Mucosa of gallbladder (tissue), 1 donor: ENCODE results near the gene PTGR3. TPM values are rescaled to one million over a fixed set of nuclear protein-coding genes. Genes with fewer than 3 reads are reported as not detected.

Experiments used
- DNase-seq: peaks from one replicate; pipeline ENCODE4 v3.0.0-alpha.2; 2020; ENCODE audit warnings: low spot score
- total RNA-seq: library from RNA; stranded (reverse); gene quantifications from one replicate; pipeline ENCODE4 v1.2.1, GENCODE V29; 2021
- donor health status: DM: no; HTN: no; CAD: no.

Gene PTGR3
- total RNA-seq, 1 donor from 2014 or later, result 41.1 TPM

- no peak for DNase-seq
Observed at GRCh38 chr18:75170022-75170789, 38.7 kb downstream of the PTGR3 start.

- peak; percentile 8 for DNase-seq
Observed at GRCh38 chr18:75169411-75169810, 39.5 kb downstream of the PTGR3 start.

GRCh38 chr18:75168619-75169018 is 40.3 kb downstream of the PTGR3 start:
- no peak for DNase-seq

GRCh38 chr18:75167759-75168618 is 41.0 kb downstream of the PTGR3 start:
- DNase-seq, result peak; percentile 2

GRCh38 chr18:75167137-75167536 is 41.8 kb downstream of the PTGR3 start:
- DNase-seq, result no peak

DNA sequence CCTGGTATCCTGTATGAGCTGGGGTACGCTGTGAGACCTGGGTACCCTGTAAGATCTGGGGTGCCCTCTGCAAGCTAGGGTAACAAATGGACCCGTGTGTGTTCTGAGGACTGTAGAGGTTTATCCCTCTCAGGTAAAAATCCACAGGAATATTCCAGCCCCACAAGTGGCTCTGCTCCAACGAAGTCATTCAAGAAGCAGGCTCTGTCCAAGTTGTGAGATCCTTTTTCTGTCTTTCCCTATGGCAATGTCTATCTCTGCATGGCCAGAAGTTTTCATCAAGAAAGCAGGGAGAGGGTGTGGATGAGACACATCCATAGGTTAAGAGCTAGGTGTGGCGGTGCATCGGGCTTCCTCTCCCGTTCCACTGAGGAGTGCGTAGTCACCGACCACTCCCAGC is 43.0 kb downstream of the PTGR3 start:
- DNase-seq, result no peak

GRCh38 chr18:75164479-75164878 is 44.5 kb downstream of the PTGR3 start:
- no peak for DNase-seq

- DNase-seq, result no peak
Observed at GRCh38 chr18:75163736-75164135, 45.2 kb downstream of the PTGR3 start.

DNA sequence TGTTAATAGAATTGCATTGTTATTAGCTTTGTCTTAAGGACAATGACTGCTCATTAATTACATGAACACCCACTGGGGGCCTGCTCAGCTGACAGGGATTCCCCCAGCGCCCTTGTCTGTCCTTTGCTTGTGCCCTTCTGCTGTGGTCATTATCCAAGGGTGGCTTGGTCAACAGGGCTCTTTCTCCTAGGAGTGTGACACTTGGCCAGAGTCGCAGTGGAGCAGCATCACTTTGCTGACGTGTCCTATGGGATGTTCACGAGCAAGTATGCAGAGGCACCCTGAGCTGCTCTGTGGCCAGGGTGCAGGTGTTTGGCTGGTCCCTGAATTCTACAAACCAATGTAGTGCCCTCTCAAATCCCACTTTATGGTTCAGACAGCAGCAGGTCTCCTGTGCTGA is 46.0 kb downstream of the PTGR3 start:
- DNase-seq, result no peak

- DNase-seq, result peak; percentile 27
Observed at GRCh38 chr18:75162467-75162866, 46.5 kb downstream of the PTGR3 start.

DNA sequence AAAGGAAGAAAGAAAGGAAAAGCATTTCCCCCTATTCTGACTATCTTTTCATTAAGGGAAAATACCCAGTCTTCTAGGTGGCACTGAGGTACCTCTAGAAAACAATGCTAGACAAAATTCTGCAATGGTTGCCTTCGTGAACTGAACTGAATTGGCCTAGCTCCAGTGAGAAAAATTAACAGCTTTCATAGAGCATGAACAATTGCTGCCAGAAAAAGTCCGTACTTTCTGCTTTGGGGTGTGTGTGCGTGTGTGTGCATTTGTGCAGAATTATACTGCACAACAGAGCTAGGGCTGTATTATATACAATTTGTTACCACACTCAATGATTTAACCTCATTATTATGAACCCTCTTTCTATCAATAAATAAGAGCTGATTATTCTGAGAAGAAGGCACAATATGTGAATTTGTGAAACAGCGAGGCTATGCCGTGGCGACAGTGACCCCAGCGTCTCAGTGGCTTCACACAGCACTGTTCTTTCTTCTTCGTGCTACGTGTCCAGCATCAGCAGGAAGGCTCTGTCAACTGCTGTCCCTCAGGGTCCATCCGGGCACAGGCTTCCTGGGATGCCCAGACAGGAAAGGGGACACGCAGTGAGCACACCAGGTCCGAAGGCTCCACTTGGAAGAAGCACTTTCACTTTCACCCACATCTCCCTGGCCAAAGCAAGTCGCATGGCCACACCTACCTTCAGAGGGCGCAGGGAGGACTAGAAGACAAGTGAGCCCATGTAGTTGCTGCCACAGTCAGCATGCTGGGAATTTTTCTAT is 47.5 kb downstream of the PTGR3 start:
- DNase-seq, result no peak

GRCh38 chr18:75160364-75160763 is 48.6 kb downstream of the PTGR3 start:
- DNase-seq, result no peak

DNA sequence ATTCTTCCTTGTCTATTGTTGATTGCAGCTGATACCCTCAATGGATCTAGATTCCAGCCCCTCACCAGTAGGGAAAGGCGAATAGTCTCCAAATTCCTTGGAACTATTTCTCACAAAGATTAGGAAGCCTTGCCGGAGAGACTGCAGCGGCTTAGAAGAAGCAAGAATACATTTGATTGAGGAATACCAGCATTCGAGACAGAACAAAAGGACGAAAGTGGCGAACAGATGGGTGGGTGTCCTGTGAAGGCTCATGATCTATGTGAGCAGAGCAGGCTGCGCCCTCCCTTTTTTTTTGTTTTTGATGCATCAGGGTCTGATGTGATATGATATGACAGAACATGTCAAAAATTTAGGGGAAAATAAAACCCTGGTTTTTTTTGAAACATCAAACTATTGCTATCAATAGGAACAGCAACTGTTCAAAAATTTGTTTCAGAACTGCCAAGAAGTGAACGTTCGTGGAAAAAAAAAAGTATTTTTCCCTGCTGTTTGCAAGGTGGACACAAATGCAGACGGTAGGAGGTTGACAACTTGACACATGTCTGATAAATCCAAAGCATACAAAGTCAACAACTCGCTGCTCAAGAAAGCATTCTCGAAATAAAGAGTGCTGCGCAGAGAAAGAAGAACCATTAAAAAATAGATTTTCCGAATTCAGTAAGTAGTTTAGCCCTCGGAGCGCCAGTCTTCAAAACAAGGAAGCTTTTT is 49.1 kb downstream of the PTGR3 start:
- no peak for DNase-seq

GRCh38 chr18:75159238-75159518 is 49.8 kb downstream of the PTGR3 start:
- no peak for DNase-seq

Other genes starting within 250 kb of the PTGR3 start
- gene TSHZ1, start 1.7 kb upstream of the PTGR3 start, total RNA-seq, result 32.0 TPM
- not detected for gene SMIM21, start 218.6 kb upstream of the PTGR3 start, total RNA-seq